Stimulated activated CD4-positive, alpha-beta T cell treated with anti-CD3 and anti-CD28 coated beads, Interleukin-12 subunit alpha, Interleukin-12 subunit beta, amount 100 ng/mL, for 24 hours (primary cell): ENCODE results near the gene SCAPER.
"Not testable (repeated sequence)": the region's sequence is repeated elsewhere in the genome, so short reads cannot be mapped to it uniquely, and the experiment has no call there.

ENCODE experiments used
- DNase-seq, 2 experiments: peaks; one replicate each; pipeline ENCODE4 v3.0.0-alpha.2; 2020; ENCODE audit warnings: low read depth in 2 of 2

Gene SCAPER

DNA sequence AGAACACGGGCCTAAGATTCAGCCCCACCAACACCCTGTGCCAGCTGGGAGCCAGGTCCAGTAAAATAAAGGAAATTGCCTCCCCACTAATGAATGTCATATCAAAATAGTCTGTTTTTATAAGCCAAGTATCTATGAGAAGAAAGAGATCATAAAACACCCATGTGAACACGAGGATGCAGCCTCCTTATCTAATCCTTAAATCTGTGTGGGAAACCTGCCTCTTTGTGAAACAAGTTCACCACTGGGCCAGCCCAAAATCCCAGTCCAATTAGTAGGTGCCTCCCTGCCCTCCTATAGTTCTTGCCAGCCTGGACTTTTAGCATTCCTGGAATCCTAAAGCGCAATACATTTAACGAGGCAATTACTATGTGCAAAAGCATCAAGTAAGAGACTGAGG lies 42.0 kb downstream of the SCAPER start:
- no peak for DNase-seq

- DNase-seq: no peak
Observed at GRCh38 chr15:76861815-76862397, 43.2 kb downstream of the SCAPER start.

DNA sequence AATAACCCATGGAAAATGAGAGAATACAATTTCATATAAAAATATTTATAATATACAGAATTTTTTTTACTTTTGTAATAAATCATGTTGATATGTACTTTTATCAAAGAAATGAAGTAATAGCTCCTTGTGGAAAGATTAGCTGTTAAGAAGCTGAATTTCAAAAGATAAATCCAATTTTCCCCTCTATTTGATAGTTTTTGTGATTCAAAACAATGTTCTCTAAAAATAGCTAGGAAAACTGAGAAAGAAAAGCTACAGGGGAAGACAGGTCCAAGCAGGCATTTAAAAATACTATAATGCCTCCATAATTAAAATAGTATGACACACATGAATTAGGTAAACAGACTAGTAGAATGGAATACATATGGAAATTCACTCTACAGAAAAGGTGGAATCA lies 44.9 kb downstream of the SCAPER start:
- DNase-seq: no peak

DNA sequence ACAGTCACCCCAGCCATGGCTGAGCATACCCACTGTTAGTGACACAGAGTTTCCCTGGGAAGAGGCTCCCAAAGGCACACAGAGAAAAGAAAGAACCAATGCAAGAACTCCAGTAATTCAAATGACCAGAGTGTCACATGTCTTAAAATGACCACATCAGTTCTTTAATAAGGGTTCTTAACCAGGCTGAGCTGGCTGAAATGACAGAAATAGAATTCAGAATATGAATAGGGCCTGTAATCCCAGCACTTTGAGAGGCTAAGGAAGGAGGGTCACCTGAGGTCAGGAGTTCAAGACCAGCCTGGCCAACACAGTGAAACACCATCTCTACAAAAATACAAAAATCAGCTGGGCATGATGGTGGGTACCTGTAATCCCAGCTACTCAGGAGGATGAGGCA lies 54.8 kb downstream of the SCAPER start:
- DNase-seq: not testable (repeated sequence)

GRCh38 chr15:76846782-76847181 lies 58.4 kb downstream of the SCAPER start:
- DNase-seq: no peak

DNA sequence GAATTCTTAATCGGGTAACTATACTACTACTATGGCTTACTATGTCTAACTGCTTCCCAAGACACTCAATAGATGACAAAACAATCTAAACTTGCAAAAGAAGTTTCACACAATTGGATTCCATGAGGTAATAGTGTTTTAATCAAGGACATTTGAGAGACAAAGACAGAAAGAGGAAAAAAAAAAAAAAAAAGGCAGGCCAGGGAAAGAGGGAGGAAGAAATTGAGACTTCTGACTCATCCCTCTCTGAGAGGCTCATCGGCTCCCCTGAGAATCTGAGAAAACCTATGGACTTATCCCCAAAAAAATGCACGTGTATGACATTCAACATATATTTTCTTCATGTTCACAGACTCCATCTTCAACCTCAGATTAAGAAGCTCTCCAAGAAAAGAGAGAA lies 61.0 kb downstream of the SCAPER start:
- no peak for DNase-seq

GRCh38 chr15:76843269-76843668 lies 61.9 kb downstream of the SCAPER start:
- no peak for DNase-seq

GRCh38 chr15:76840830-76841460 lies 64.2 kb downstream of the SCAPER start:
- DNase-seq: no peak

- no peak for DNase-seq
Observed at GRCh38 chr15:76839173-76839572, 66.0 kb downstream of the SCAPER start.

DNA sequence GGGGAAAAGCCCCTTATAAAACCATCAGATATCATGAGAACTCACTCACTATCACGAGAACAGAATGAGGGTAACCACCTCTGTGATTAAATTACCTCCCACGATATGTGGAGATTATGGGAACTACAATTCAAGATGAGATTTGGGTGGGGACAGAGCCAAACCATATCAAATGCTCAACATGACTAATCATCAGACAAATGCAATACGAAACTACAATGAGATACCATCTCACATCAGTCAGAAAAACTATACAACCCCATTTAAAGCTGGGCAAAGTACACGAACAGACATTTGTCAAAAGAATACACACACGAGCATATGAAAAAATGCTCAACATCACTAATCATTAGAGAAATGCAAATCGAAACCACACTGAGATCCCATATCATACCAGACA lies 67.7 kb downstream of the SCAPER start:
- no peak for DNase-seq

DNA sequence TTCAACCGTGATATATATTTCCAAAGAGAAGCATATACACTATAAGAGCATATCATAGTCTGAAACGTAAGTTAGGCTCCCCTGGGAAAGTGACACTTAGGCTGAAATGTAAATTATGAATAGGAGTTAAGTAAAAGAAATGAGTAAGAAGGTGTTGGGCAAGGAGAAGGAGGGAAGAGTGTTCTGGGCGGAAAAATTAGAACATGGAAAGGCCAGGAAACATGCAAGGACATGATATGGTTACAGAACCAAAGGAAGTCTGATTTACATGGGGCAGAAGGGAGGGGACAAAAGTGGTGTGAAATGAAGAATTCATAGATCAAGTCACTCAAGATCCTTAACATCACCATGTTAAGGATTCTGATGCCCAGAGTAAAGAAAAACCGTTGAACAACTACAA lies 75.2 kb downstream of the SCAPER start:
- DNase-seq: no peak

- DNase-seq: no peak
Observed at GRCh38 chr15:76823890-76824289, 81.2 kb downstream of the SCAPER start.

DNA sequence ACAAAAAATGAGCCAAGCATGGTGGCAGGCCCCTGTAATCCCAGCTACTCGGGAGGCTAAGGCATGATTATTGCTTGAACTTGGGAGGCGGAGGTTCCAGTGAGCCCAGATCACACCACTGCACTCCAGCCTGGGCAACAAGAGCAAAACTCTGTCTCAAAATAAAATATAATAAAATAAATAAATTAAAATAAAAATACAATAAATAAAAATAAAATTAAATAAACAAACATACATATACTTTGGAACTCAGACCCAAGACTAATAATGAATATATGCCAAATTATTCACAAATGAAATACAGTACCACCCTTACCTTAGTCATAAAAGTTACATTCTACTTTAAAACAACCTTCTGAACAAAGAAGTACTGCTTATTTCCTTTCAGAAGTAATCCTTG lies 81.8 kb downstream of the SCAPER start:
- no peak for DNase-seq

- not testable (repeated sequence) for DNase-seq
Observed at GRCh38 chr15:76818926-76819325, 86.2 kb downstream of the SCAPER start.

- DNase-seq: no peak
Observed at GRCh38 chr15:76815421-76815820, 89.7 kb downstream of the SCAPER start.

- DNase-seq: no peak
Observed at GRCh38 chr15:76812381-76812780, 92.8 kb downstream of the SCAPER start.

DNA sequence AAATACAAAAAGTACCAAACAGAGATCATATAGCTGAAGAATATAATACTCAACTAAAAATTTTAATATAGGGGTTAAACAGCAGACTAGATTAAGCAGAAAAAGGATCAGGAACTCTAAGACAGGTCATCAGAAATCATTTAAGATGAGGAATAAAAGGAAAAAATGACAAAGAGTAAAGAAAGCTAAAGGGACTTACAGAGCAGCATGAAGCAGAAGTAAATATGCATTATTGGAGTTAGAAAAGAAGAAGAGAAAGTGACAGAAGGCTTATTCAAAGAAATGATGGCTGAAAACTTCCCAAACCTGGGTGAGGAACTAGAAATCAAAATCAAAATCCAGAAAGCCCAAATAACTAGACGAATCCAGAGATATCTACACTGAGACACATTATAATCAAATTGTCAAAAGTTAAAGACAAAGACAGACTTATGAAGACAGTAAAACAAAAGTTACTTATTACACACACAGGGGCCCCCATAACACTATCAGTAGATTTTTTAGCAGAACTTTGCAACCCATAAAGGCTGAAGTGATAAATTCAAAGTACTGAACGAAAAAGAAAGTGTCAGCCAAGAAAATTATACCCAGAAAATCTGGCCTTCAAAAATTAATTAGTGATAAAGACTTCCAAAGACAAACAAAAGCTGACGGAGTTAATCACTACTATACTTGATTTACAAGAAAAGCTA lies 95.6 kb downstream of the SCAPER start:
- DNase-seq: no peak

DNA sequence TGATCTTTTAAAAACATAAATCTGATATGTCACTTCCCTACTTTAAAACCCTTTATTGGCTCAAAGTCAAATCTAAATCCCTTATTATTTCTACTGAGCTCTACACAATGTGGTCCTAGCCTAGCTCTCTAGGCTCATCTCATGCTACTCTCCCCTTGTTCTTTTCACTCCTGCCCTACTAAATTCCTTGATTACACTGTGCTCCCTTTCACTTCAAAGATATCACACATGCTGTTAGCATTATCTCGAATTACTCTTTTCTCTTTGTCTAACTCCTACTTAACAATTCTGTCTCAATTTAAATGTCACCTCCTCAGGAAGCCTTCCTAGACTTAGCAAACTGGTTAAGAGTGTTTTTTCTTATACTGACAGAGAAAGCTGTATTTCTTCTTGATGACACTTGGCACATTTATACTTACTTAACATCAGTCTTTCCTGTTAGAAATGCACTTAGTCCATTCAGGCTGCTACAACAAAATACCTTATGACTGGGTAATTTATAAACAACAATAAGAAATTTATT lies 102.0 kb downstream of the SCAPER start:
- no peak for DNase-seq

GRCh38 chr15:76802411-76802810 lies 102.7 kb downstream of the SCAPER start:
- no peak for DNase-seq

DNA sequence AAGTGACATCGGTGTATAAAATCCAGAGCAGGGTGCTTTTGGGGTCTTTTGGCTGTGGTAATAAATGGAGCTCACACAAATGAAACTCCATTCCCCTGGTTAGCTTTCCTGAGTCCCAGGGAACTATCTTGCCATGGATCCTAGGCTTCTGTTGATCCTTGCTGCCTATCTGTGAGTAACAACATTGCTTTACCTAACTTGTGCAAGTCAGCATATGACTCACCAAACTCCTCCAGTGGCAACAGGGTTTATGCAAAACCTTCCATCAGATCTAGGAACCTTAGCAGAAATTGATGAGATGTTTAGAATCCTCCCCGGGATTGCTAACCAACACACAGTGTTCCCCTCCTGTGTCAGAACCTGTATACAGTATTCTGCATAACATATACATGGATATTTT lies 105.4 kb downstream of the SCAPER start:
- no peak for DNase-seq

GRCh38 chr15:76795217-76795616 lies 109.9 kb downstream of the SCAPER start:
- DNase-seq: no peak

DNA sequence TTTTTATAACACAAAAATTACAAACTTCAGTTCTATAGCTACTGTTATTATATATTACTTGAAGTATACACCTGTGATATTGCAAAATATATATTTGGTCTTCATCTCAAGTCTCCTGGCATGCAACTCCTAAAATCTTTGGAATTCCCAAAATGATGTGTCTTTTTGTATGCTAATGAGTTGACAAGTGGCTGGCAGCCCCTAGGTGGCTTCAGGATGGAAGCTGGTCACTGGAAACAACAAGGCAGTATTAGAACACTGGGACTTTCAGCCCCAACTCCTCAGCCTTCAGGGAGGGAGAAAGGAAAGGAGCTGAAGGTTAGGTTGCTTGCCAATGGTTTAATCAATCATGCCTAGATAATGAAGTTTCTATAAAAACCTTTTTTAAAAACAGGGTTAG lies 112.0 kb downstream of the SCAPER start:
- no peak for DNase-seq

- no peak for DNase-seq
Observed at GRCh38 chr15:76791511-76791910, 113.6 kb downstream of the SCAPER start.
